H1 (cell line): ENCODE data around the gene SLC4A11. TPM values are rescaled to one million over a fixed set of nuclear protein-coding genes. Genes with fewer than 3 reads are reported as not detected.

Experiments used
- CTCF ChIA-PET: fragments of 300-600 bp; sonication (Branson Sonifier 250); formaldehyde crosslinking; loops from one replicate; lab custom pipeline; 2021; ENCODE audit not compliant: partially characterized antibody; lab: Charles Lee
- POLR2A ChIA-PET: fragments of 300-600 bp; sonication (Branson Sonifier 250); formaldehyde crosslinking; loops from one replicate; lab custom pipeline; 2021; ENCODE audit warnings: inconsistent platforms; ENCODE audit not compliant: partially characterized antibody; lab: Charles Lee
- DNase-seq, 2 experiments: peaks; one replicate each; pipeline versions ENCODE4 v3.0.0 to v3.0.0-alpha.2; 2010 to 2022; ENCODE audit warnings: low spot score in 2 of 2, low read depth in 1 of 2, mixed read lengths in 1 of 2
- FAIRE-seq: peaks from 2 replicates; lab custom pipeline; 2011; peaks lifted over from hg19 to GRCh38; lab: Jason Lieb, UNC
- H2AFZ ChIP-seq: 2 replicates; pipeline ENCODE4 v1.8.1; 2012; ENCODE audit warnings: low read length, inconsistent platforms
- H2AK5ac ChIP-seq: 2 replicates; pipeline ENCODE4 v1.6.1; 2013; ENCODE audit warnings: low read depth, low read length
- H2BK120ac ChIP-seq: replicated peaks from 2 replicates; pipeline ENCODE3; 2013; ENCODE audit warnings: low read depth, low read length, inconsistent platforms
- H2BK12ac ChIP-seq: 2 replicates; pipeline ENCODE4 v1.6.1; 2013; ENCODE audit warnings: low read depth, low read length
- H2BK15ac ChIP-seq: 2 replicates; pipeline ENCODE4 v1.6.1; 2013; ENCODE audit warnings: low read length
- H2BK20ac ChIP-seq: 2 replicates; pipeline ENCODE4 v1.6.1; 2013; ENCODE audit warnings: low read length
- H2BK5ac ChIP-seq: 2 replicates; pipeline ENCODE4 v1.6.1; 2013; ENCODE audit warnings: low read depth, low read length
- H3K14ac ChIP-seq: 2 replicates; pipeline ENCODE4 v1.6.1; 2013; ENCODE audit warnings: inconsistent platforms; ENCODE audit not compliant: insufficient read length
- H3K18ac ChIP-seq: 2 replicates; pipeline ENCODE4 v1.6.1; 2013; ENCODE audit warnings: low read length; ENCODE audit errors: extremely low read depth
- H3K23ac ChIP-seq: 2 replicates; pipeline ENCODE4 v1.6.1; 2013; ENCODE audit warnings: inconsistent platforms; ENCODE audit not compliant: insufficient read length
- H3K23me2 ChIP-seq: 2 replicates; pipeline ENCODE4 v1.6.1; 2013; ENCODE audit warnings: low read depth, low read length
- H3K27ac ChIP-seq: 2 replicates; pipeline ENCODE4 v1.6.1; 2011; ENCODE audit warnings: low read depth, low read length, inconsistent platforms
- H3K27me3 ChIP-seq, 4 experiments: replicated peaks in 1 of 4; 1 replicate in 1 of 4; 2 replicates in 3 of 4; pipeline versions ENCODE4 v1.6.1 to v1.8.1; 2011 to 2013; ENCODE audit warnings: low read length in 3 of 4, mild to moderate bottlenecking in 3 of 4, inconsistent platforms in 2 of 4, mixed read lengths in 2 of 4, moderate library complexity in 1 of 4; ENCODE audit not compliant: control insufficient read depth in 3 of 4, insufficient read depth in 3 of 4; ENCODE audit errors: extremely low read depth in 1 of 4
- H3K36me3 ChIP-seq, 4 experiments: 2 replicates each; pipeline versions ENCODE4 v1.6.1 to v1.8.1; 2011 to 2013; ENCODE audit warnings: mild to moderate bottlenecking in 4 of 4, low read length in 3 of 4, moderate library complexity in 2 of 4, control low read depth in 1 of 4, inconsistent platforms in 1 of 4; ENCODE audit not compliant: insufficient read depth in 4 of 4, control insufficient read depth in 2 of 4
- H3K4ac ChIP-seq: replicated peaks from 2 replicates; pipeline ENCODE3; 2013; ENCODE audit warnings: low read length, low read depth, mixed read lengths, inconsistent platforms; ENCODE audit not compliant: insufficient read length
- H3K4me1 ChIP-seq, 4 experiments: replicated peaks in 1 of 4; 1 replicate in 1 of 4; 2 replicates in 3 of 4; pipeline versions ENCODE4 v1.6.1 to v1.8.1; 2011 to 2013; ENCODE audit warnings: low read length in 3 of 4, inconsistent platforms in 2 of 4, mixed read lengths in 1 of 4; ENCODE audit not compliant: insufficient read depth in 4 of 4, control insufficient read depth in 3 of 4
- H3K4me2 ChIP-seq, 2 experiments: 2 replicates each; pipeline versions ENCODE4 v1.6.1 to v1.8.1; 2011 to 2013; ENCODE audit warnings: low read depth in 2 of 2, low read length in 2 of 2, control low read depth in 1 of 2, inconsistent platforms in 1 of 2, mild to moderate bottlenecking in 1 of 2; ENCODE audit not compliant: insufficient read depth in 1 of 2
- H3K4me3 ChIP-seq, 4 experiments: fragments of 200-600, 300-600 bp in 1 of 4; sonication (generic), shearing (Covaris generic), sonication (Bioruptor Twin) in 1 of 4; 2 replicates each; pipeline versions ENCODE4 v1.5.1 to v1.8.1; 2011 to 2016; ENCODE audit warnings: low read length in 4 of 4, low read depth in 3 of 4, control low read depth in 2 of 4, inconsistent platforms in 2 of 4, mild to moderate bottlenecking in 2 of 4, mixed read lengths in 1 of 4, moderate library complexity in 1 of 4; ENCODE audit not compliant: insufficient read depth in 2 of 4; ENCODE audit errors: extremely low read depth in 1 of 4
- H3K56ac ChIP-seq: replicated peaks from 2 replicates; pipeline ENCODE3; 2013; ENCODE audit warnings: low read depth, mild to moderate bottlenecking, mixed read lengths, low read length, inconsistent platforms; ENCODE audit not compliant: insufficient read length
- H3K79me1 ChIP-seq: 2 replicates; pipeline ENCODE4 v1.6.1; 2013; ENCODE audit warnings: low read depth, low read length, control low read depth
- H3K79me2 ChIP-seq, 2 experiments: 2 replicates each; pipeline versions ENCODE4 v1.6.1 to v1.8.1; 2012 to 2013; ENCODE audit warnings: low read length in 2 of 2, mild to moderate bottlenecking in 2 of 2, inconsistent platforms in 1 of 2; ENCODE audit not compliant: insufficient read depth in 2 of 2, control insufficient read depth in 1 of 2
- H3K9ac ChIP-seq, 4 experiments: replicated peaks in 1 of 4; 1 replicate in 1 of 4; 2 replicates in 3 of 4; pipeline versions ENCODE4 v1.6.1 to v1.8.1; 2011 to 2013; ENCODE audit warnings: low read depth in 3 of 4, low read length in 3 of 4, control low read depth in 2 of 4, mild to moderate bottlenecking in 2 of 4, moderate library complexity in 2 of 4, inconsistent platforms in 1 of 4; ENCODE audit errors: extremely low read depth in 1 of 4
- H3K9me3 ChIP-seq, 2 experiments: 2 replicates each; pipeline versions ENCODE4 v1.6.1 to v1.8.1; 2012 to 2013; ENCODE audit warnings: mild to moderate bottlenecking in 2 of 2, moderate library complexity in 2 of 2, control low read depth in 1 of 2, inconsistent platforms in 1 of 2, low read depth in 1 of 2, low read length in 1 of 2, mixed read lengths in 1 of 2; ENCODE audit not compliant: insufficient read depth in 2 of 2
- H4K20me1 ChIP-seq, 2 experiments: replicated peaks in 1 of 2; 2 replicates each; pipeline versions ENCODE3 to v1.8.1; 2011 to 2013; ENCODE audit warnings: inconsistent platforms in 2 of 2, low read length in 2 of 2, mild to moderate bottlenecking in 1 of 2; ENCODE audit not compliant: insufficient read depth in 2 of 2, control insufficient read depth in 1 of 2
- H4K5ac ChIP-seq: 2 replicates; pipeline ENCODE4 v1.6.1; 2013; ENCODE audit warnings: low read length, low read depth, mixed read lengths, inconsistent platforms; ENCODE audit not compliant: insufficient read length
- H4K8ac ChIP-seq: 2 replicates; pipeline ENCODE4 v1.8.0; 2013; ENCODE audit warnings: mild to moderate bottlenecking, moderate library complexity, low read length, inconsistent platforms; ENCODE audit not compliant: insufficient read depth; ENCODE audit errors: extremely low read depth
- H4K91ac ChIP-seq: replicated peaks from 2 replicates; pipeline ENCODE3; 2013; ENCODE audit warnings: low read length, mixed read lengths, inconsistent platforms; ENCODE audit not compliant: insufficient read length
- CBX5 ChIP-seq: fragments of 300-800, 300-1000 bp; sonication (generic); IDR thresholded peaks from 2 replicates; pipeline ENCODE4 v1.7.1; 2016; ENCODE audit warnings: antibody characterized with exemption, low read length, low read depth
- E2F6 ChIP-seq: IDR thresholded peaks from 2 replicates; pipeline ENCODE4 v1.6.1; 2012; ENCODE audit warnings: inconsistent platforms
- KDM4A ChIP-seq: IDR thresholded peaks from one replicate; pipeline ENCODE4 v1.7.1; 2012; ENCODE audit warnings: low read depth, mild to moderate bottlenecking, moderate library complexity, low read length, inconsistent platforms; ENCODE audit not compliant: severe bottlenecking
- MAX ChIP-seq: IDR thresholded peaks from 2 replicates; pipeline ENCODE4 v1.6.1; 2012; ENCODE audit warnings: inconsistent platforms
- PHF8 ChIP-seq: fragments of 200-600 bp; sonication (generic); conservative IDR thresholded peaks from 2 replicates; pipeline ENCODE4 v1.7.1; 2012; ENCODE audit warnings: low read depth, mild to moderate bottlenecking, inconsistent platforms, low read length, moderate library complexity
- POLR2A ChIP-seq, 2 experiments: IDR thresholded peaks; 1 replicate in 1 of 2; 2 replicates in 1 of 2; pipeline ENCODE4 v1.6.1; 2011; ENCODE audit warnings: low read depth in 2 of 2, low read length in 2 of 2, mild to moderate bottlenecking in 2 of 2; ENCODE audit errors: control extremely low read depth in 1 of 2
- SAP30 ChIP-seq: fragments of 300-600 bp; sonication (generic); IDR thresholded peaks from 2 replicates; pipeline ENCODE4 v1.7.1; 2012; ENCODE audit warnings: low read length, moderate library complexity, mild to moderate bottlenecking, inconsistent platforms; ENCODE audit not compliant: insufficient read depth, insufficient replicate concordance
- SIN3A ChIP-seq, 2 experiments: IDR thresholded peaks in 1 of 2; conservative IDR thresholded peaks in 1 of 2; 2 replicates each; pipeline ENCODE4 v1.6.1; 2011 to 2012; ENCODE audit warnings: low read length in 2 of 2, improper control_type of control experiment in 1 of 2, low read depth in 1 of 2, mild to moderate bottlenecking in 1 of 2
- WGBS, 2 experiments: shearing (Covaris generic) in 1 of 2; methylation state at CpG; one replicate each; pipeline versions ENCODE4 v1.1.6 to v1.1.7; 2013 to 2015; ENCODE audit warnings: low lambda C conversion rate in 2 of 2, mixed read lengths in 2 of 2, inconsistent platforms in 1 of 2, low coverage in 1 of 2, missing lambda C conversion rate in 1 of 2; ENCODE audit not compliant: insufficient replicate concordance in 2 of 2, insufficient coverage in 1 of 2, insufficient read length in 1 of 2; ENCODE audit errors: extremely low coverage in 1 of 2, missing lambda C conversion rate in 1 of 2; 5-methylcytosine and 5-hydroxymethylcytosine counted together
- polyA plus RNA-seq, 7 experiments: library from polyadenylated mRNA; depleted of rRNA in 3 of 7; stranded (reverse) in 5 of 7; unstranded in 2 of 7; fragments of >200 nt in 5 of 7; fragments of 200-250 nt in 2 of 7; gene quantifications; 1 replicate in 5 of 7; 2 replicates in 1 of 7; 4 replicates in 1 of 7; pipeline versions ENCODE4 v1.2.1 to v1.2.3, GENCODE V29; 2011 to 2013; ENCODE audit warnings: missing spikeins in 2 of 7, mixed read lengths in 2 of 7
- total RNA-seq: library from RNA; stranded (reverse); fragmentation: NEBNext Ultra II Directional; extraction: Animal tissue kit (Norgen Biotek cat#: 25700); gene quantifications from 2 replicates; pipeline ENCODE4 v1.2.1, GENCODE V29; 2021

Gene SLC4A11
- total and polyA plus RNA-seq, 2 of the 8 experiments (the other 6 are each of a cell fraction or from before 2014, with no cell fraction given) = 11.9 to 32.3 TPM

GRCh38 chr20:3239867-3240775, 1.1 kb upstream of the SLC4A11 start:
- H3K79me1 ChIP-seq = no peaks in the 10 kb centered on the region
- H3K27ac ChIP-seq = no peak overlapping the region
- H3K23me2 ChIP-seq = peaks cover 16% of the 10 kb centered on the region; the same call in 1 of the 2 replicates
- 0 out of 2 replicates have a peak overlapping the region, but pooled peaks have one; percentile 34 for H2AK5ac ChIP-seq
- H3K56ac ChIP-seq = peak overlapping the region; percentile 19
- peak overlapping the region; percentile 87; the same call in 1 of the 2 replicates for H2BK12ac ChIP-seq
- FAIRE-seq (no peak), DNase-seq (peak in 1 of 2 experiments; percentile 73)
- H4K8ac ChIP-seq = peak overlapping the region; percentile 87; the same call in 1 of the 2 replicates
- H3K4me3 ChIP-seq = peak overlapping the region; percentile 47 to 79 (median 76)
- peak overlapping the region; percentile 83; the same call in 1 of the 2 replicates for H2AFZ ChIP-seq
- peak overlapping the region; percentile 81 for H4K91ac ChIP-seq
- peak overlapping the region; percentile 81; the same call in 1 of the 2 replicates for H2BK5ac ChIP-seq
- H3K9ac ChIP-seq = peak overlapping the region in 3 of 4 experiments; percentile 2 to 22 (median 9); a peak in 2 of 7 replicates
- H3K4ac ChIP-seq = peak overlapping the region; percentile 65
- H3K27me3 ChIP-seq = peaks cover 13 to 40% (median 35%) of the 10 kb centered on the region in 4 experiments
- POLR2A ChIA-PET = interaction anchor here (0.9 to 4.5 kb wide), 13 partner anchors 9 to 195 kb away, joined by 3 to 61 read pairs (median 3); partner anchors contain the start of genes DDRGK1 and MRPS26
- H4K5ac ChIP-seq = no peak overlapping the region
- peaks cover 0 to 19% (median 7%) of the 10 kb centered on the region in 4 experiments; a peak in 6 of 7 replicates for H3K4me1 ChIP-seq
- peak overlapping the region; percentile 48 for H3K18ac ChIP-seq
- CTCF ChIA-PET = interaction anchor here (0.6 to 6.2 kb wide), 9 partner anchors 10 to 485 kb away, joined by 3 to 47 read pairs (median 3); no protein-coding TSS in a partner anchor
- H3K14ac ChIP-seq = no peak overlapping the region
- H3K36me3 ChIP-seq = no peaks in the 10 kb centered on the region
- H4K20me1 ChIP-seq = peaks cover 0 to 12% of the 10 kb centered on the region in 2 experiments
- H3K79me2 ChIP-seq = no peaks in the 10 kb centered on the region
- H3K23ac ChIP-seq = no peak overlapping the region
- H2BK15ac ChIP-seq = peak overlapping the region; percentile 95; the same call in 1 of the 2 replicates
- peak overlapping the region; percentile 87 to 99 for H3K4me2 ChIP-seq
- 15% methylated on average over 48 of the region's 54 CpGs; no CpG with 5 or more reads in 1 of the 2 experiments for WGBS, 2 experiments
- no peak overlapping the region for H2BK120ac ChIP-seq
- no peaks in the 10 kb centered on the region for H3K9me3 ChIP-seq
- H2BK20ac ChIP-seq = no peak overlapping the region
- TF ChIP-seq SIN3A (conservative IDR thresholded peaks at IDR 0.05 in 1 of 2, IDR thresholded peaks at IDR 0.05 in 1 of 2; ENCODE audit: low read depth in 1 of 2, low read length in 2 of 2) (0 out of 4 replicates have a peak, but pooled peaks of 1 of the 2 experiments have one; percentile 49), KDM4A (peak; percentile 89), CBX5 (no peak), MAX (peak; percentile 32; the same call in 1 of the 2 replicates), POLR2A (IDR thresholded peaks at IDR 0.05; ENCODE audit: control extremely low read depth in 1 of 2, low read depth in 2 of 2, low read length in 2 of 2) (no peak), E2F6 (peak; percentile 33), SAP30 (no peak), PHF8 (peak; percentile 31; the same call in 1 of the 2 replicates)
